HL-60/S4 (cell line): ENCODE results near the gene TSPAN7.

Source experiments
- in situ Hi-C: fragments of 300-500 bp; cut with MboI; formaldehyde crosslinking; loops from 2 replicates; pipeline ENCODE4 v1.14.3; 2022; ENCODE audit warnings: low sequenced_read_pairs

TSPAN7 gene

DNA sequence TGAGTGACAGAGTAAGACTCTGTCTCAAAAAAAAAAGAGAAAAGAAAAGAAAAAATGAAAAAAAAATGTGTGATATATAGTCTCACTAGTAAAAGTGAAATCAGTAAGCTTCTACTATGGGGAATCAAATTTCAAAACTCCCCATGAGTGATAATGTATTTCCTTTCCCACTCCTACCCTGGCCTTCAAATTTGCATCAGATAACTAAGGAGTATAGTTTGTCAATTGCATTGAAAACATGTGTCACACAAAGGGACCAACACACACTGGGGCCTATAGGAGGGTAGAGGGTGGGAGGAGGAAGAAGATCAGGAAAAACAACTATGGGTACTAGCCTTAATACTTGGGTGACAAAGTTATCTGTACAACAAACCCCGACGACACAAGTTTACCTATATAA, 118.4 kb downstream of the TSPAN7 start:
- in situ Hi-C loops: no loop called here

DNA sequence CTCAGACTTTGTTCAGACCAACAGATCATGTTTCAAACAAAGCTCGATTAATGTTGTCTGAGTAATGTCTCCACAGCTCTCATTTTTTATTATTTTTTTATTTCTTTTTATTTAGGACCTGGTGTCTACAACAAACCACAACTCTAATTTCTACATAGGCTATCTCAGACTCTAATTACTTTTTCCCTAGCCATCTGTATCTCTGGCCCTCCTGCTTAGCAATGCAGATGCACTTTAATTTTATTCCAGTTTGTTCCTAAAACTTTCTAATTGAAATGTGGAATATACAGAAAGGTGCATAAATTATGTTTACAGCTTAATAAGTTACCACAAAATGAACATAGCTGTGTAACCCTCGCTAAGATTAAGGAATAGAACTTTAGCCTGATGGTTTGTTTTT, 120.8 kb downstream of the TSPAN7 start:
- in situ Hi-C loops: no loop called here

DNA sequence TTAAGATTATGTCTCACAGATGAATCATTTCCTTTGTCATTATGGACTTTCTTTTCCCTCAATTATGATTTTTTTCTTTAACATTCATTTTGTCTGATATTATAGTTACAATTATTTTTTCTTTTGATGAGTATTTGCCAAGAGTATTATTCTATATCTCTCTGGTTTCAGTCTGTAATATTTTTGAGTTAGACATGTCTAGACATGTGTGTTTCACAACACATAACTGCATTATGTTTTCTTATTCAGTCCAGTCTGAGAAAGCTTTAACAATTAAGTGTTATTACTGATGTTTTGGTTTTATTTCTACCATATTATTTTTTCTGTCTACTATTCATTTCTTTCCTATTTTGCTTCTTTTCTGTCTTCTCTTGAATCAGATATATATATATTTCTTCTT, 131.6 kb downstream of the TSPAN7 start:
- in situ Hi-C loops: no loop called here

DNA sequence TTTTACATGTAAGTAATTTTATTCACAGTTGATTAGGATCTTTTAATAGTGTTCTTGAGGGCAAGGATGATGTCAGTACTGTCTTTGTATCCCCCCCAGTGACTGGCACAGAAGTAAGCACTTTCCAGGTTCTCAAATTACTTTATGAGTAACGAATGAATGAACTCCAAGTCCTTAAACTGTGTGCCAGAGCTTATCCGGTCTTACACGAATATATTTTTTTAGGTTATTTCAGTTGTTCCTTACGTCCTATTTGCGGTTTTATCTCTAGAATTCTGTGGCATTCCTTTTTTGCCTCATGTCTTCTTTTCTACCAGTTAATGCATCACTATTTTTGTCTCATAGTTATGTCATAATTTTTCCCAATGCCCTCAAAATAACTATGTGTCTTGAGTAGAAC, 133.1 kb downstream of the TSPAN7 start:
- in situ Hi-C loops: no loop called here

DNA sequence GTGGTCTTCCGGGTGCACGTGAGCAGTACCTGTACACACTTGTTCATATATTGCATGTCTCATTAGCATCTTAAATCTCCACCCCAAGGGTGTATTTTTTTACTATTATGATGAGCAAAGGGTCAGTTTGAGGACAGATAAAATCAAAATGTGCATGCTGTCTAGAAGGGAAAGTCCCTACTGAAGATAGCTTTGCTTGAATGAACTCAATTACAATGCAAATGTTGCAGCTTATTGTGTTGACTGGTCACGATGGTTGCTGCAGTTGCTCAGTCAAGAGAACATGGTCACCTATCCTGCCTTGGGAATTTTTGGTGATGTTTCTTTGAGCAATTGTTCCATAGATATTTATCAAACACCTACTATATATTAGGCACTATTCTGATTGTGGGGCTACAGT, 136.1 kb downstream of the TSPAN7 start:
- in situ Hi-C loops: no loop called here

DNA sequence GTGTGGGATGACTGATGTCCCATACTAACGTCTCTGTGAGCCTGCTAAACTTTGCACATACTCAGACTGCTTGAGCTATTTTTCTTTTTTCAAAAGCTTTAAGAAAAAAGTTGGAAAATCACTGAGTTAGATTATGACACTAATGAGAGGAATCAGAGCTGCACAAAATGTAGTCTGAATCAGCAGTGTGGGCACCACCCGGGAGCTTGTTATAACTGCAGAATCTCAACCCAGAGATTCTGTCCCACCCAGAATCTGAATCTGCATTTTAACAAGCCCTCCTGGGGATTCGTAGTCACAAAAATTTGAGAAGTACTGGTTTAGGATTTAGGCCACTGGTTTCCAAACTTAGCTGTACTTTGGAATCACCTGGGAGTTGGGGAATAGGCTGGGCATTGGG, 137.8 kb downstream of the TSPAN7 start:
- in situ Hi-C loops: no loop called here

DNA sequence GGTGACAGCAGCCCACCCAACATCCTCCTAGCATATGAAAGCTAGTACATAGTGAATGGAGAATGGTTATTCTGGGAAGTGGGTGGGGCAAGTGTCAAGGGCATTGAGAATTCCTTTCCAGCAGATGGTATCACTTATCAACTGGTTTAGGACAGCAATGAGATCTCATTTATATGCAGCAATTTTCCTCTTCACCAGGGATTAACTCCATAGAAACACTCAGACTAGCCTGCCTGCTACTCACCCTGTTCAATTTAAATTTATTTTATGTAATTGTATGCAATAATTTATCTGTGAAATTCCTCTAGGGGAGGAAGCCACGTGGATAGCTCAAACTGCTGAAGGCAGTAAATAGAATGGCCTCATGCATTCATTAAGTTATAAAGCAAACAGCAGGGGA, 138.4 kb downstream of the TSPAN7 start:
- in situ Hi-C loops: no loop called here

DNA sequence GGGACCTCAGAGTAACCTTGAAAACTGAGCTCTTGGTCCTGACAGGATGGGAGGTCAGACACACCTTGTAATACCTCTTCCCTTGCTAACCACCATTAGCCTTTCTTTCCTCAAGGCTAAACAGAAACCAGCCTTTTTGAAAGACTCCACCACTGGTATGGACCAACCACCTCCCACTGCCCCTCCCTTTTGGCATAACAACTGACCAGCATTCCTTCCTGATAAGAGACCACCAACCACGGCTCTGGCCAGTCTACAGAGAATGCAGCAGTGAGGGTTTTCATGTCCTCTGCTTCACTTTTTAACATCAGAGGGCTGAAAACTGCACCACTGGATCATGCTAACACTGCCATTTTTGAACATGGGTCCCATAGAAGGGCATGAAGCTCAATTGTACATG, 139.7 kb downstream of the TSPAN7 start:
- in situ Hi-C loops: no loop called here

DNA sequence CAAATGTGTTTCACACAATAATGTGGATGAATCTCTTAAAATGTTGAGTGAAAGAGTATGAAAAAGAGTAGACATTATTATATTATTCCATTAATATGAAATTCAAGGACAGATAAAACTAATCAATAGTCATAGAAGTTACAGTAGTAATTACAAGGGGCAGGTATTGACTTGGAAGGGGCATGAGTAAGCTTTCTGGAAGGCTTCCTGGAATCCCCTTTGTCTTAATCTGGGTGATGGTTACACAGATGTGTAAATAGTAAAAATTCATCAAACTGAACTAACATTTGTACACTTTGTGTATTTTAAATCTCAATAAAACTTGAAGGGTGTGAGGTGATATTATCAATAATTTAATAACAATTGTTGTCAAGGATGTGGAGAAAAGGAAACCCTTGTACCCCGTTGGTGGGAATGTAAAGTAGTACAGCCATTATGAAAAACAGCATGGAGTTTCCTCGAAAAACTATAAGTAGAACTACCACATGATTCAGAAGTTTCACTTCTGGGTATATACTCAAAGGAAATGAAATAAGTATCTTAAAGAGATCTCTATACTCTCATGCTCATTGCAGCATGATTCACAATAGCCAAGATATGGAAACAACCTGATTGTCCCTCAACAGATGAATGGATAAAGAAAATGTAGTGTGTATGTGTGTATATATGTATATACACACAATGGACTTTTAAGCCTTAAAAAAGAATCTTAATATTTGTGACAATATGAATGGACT, 143.0 kb downstream of the TSPAN7 start:
- in situ Hi-C loops: no loop called here

DNA sequence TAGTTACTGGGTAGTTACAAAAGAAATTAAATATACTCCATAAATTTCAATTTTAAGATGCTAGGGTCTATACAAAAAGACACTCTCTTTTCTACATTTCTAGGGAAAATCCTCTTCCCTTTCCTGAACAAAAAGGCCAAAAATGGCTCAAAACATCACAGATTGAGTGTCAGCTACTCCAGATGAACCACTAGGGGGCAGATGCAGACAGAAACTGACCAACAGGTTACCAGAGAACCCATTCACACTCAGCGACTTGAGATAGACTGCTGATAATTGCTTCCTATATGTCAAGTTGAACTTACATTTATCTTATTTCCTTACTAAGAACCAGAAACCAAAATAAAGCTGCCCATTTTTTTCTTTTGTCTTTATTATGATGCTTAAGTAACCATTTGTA, 156.5 kb downstream of the TSPAN7 start:
- in situ Hi-C loops: no loop called here

DNA sequence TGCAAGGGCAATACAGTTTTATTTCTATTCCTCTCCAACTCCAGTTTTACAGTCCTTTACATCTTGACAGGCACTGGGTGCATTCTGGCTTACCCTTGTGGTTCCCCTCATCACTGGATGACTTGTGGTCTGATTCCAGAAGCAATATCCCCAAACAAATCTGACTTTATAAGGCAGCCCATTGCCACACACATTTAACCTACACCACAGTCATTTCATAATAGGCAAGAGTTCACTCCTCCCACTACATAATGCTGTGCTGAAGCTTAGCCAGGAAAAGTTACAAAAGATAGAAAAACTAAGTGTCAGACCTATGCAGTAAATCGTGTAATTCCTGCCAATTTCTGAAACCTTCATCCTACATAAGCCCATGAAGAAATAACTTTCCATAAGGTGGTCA, 157.0 kb downstream of the TSPAN7 start:
- in situ Hi-C loops: no loop called here

DNA sequence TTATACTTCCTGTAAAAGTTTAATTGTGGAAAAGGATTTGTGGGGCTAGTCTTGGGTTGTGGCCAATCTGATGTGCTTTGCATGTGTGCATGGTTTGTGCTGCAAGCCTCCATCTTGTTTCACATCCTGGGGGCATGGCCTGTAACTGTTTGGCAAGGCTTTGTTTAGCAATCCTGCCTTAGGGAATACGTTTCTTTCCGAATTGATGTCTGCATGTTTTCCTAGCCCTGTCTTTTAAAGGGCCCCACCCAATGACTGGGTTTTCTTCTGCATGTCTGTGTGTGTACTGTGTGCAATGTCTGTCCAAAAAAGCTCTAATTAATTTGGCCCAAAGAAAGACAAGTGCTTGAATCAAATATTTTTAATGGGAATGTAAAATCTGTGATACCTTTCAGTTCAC, 165.3 kb downstream of the TSPAN7 start:
- in situ Hi-C loops: no loop called here

DNA sequence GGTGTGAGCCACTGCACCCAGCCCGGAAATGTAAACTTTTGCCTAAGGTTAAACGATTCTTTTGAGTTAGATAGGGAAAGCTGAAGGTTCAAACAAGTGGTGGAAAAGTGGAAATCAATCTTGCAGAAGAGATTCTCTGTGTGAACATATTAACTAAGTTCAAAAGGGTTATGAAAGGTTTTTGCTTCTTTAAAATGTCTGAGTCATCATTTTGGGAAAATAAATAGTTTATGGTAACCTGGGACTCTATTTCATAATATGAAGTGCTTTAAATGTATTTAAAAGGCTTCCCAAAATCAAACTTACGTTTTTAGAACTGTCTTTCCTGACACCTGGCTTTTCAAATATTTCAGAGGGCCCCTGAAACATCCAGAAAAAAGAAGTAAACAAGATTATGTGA, 166.3 kb downstream of the TSPAN7 start:
- in situ Hi-C loops: no loop called here

DNA sequence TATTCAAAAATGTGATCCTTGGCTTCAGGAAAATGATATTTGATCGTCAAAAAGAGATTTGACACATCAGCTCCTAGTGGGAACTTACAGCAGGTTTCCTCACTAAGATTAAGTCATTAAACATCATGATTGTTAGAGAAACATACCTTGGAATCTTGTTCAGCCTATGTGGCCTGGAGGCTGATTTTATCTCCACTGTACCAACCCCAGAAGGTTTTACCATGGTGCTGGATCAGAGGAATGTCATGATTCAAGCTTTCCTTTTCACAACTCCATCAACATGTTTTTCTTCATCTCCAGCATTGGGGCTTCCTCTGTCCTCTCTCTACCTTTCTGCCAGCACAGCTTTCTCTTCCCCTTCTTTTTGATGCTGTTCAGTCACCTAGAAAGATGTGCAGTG, 171.5 kb downstream of the TSPAN7 start:
- in situ Hi-C loops: no loop called here
